ENCODE data around the gene FAM3D.

DNA sequence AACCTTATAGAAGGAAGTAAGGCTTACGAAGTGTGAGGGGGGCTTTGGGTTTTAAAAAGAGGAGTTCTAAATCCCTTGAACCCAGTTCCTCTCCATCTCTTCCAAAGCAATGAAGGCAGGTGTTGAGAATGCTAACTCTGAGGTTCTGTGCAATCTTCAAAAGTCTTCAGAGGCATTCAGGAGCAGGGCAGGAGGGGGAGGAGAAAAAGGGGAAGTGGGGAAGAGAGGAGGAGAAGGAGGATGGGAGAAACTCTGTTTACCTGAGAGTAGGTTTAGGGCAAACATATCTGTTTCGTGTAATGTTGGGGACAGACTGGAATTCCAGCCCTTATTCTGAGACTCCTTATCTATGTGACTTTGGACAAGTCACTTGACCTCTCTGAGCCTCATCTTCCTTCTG is 36.9 kb downstream of the FAM3D start:
- TF ChIP-seq, protein P1, sequence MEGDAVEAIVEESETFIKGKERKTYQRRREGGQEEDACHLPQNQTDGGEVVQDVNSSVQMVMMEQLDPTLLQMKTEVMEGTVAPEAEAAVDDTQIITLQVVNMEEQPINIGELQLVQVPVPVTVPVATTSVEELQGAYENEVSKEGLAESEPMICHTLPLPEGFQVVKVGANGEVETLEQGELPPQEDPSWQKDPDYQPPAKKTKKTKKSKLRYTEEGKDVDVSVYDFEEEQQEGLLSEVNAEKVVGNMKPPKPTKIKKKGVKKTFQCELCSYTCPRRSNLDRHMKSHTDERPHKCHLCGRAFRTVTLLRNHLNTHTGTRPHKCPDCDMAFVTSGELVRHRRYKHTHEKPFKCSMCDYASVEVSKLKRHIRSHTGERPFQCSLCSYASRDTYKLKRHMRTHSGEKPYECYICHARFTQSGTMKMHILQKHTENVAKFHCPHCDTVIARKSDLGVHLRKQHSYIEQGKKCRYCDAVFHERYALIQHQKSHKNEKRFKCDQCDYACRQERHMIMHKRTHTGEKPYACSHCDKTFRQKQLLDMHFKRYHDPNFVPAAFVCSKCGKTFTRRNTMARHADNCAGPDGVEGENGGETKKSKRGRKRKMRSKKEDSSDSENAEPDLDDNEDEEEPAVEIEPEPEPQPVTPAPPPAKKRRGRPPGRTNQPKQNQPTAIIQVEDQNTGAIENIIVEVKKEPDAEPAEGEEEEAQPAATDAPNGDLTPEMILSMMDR (IDR thresholded peaks at IDR 0.05), result no peak
- TF ChIP-seq POLR2A (IDR thresholded peaks at IDR 0.05), result no peak
